SK-N-SH (cell line): Measurements from ENCODE around the gene WEE2.

ENCODE experiments used
- TAF1 ChIP-seq: IDR thresholded peaks from 2 replicates; pipeline ENCODE4 v1.6.1; 2012; ENCODE audit warnings: low read depth, mild to moderate bottlenecking, low read length, moderate library complexity, borderline replicate concordance
- TF ChIP-seq, protein P1 (sequence below): fragments of 200-600 bp; sonication (generic); IDR thresholded peaks from 2 replicates; pipeline ENCODE4 v1.6.1; 2017; ENCODE audit warnings: antibody characterized with exemption, mild to moderate bottlenecking, moderate library complexity

GRCh38 chr7:141699860-141700259, 8.3 kb upstream of the WEE2 start:
- TF ChIP-seq TAF1: no peak
- TF ChIP-seq, protein P1, sequence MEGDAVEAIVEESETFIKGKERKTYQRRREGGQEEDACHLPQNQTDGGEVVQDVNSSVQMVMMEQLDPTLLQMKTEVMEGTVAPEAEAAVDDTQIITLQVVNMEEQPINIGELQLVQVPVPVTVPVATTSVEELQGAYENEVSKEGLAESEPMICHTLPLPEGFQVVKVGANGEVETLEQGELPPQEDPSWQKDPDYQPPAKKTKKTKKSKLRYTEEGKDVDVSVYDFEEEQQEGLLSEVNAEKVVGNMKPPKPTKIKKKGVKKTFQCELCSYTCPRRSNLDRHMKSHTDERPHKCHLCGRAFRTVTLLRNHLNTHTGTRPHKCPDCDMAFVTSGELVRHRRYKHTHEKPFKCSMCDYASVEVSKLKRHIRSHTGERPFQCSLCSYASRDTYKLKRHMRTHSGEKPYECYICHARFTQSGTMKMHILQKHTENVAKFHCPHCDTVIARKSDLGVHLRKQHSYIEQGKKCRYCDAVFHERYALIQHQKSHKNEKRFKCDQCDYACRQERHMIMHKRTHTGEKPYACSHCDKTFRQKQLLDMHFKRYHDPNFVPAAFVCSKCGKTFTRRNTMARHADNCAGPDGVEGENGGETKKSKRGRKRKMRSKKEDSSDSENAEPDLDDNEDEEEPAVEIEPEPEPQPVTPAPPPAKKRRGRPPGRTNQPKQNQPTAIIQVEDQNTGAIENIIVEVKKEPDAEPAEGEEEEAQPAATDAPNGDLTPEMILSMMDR: no peak
